Tracheal epithelial cell (primary cell): ENCODE measurements around the gene GGN. TPM values are rescaled to one million over a fixed set of nuclear protein-coding genes. Genes with fewer than 3 reads are reported as not detected.

ENCODE experiments used
- total RNA-seq: library from RNA; depleted of rRNA; stranded (reverse); fragments of >200 nt; gene quantifications from 2 replicates; pipeline ENCODE4 v1.2.1, GENCODE V29; 2014

The GGN gene
- total RNA-seq, result under 0.01 TPM in 1 of 2 replicates, not detected in the other

GRCh38 chr19:38387550-38388348 is at the start of gene GGN:
GGN (minus strand) TSS chr19:38388034; CDS start chr19:38387261, 773 bp downstream.

DNA sequence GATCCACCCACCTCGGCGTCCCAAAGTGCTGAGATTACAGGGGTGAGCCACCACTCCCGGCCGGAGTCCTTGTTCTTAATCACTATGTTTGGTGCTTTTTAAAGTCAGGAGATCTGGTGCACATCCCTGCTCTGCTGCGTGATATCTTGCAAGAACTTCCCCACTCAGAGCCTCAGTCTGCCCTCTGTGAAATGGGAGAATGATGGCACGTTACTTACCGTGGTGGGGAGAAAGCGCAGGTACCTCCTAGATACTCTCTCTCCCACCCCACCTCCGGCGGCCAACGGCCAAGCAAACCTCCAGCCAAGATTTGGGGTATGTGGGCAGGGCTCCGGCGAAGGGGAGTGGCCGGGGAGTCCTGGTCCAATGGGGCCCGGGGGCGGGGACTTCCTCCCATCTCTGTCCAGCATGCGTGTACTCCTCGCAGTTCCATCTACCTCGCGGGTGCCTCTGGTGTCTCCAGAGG is 45.5 kb upstream of the GGN start, which contains the start of gene RYR1:
Gene RYR1, plus strand, starts transcription at position 424 of the 466 bp plus-strand sequence. CDS start 139 bp downstream, outside the sequence.

GRCh38 chr19:38425810-38426466 is 38.1 kb upstream of the GGN start, which contains the start of gene RASGRP4:
RASGRP4 (minus strand) TSS chr19:38426219; CDS start chr19:38426091, 128 bp downstream.

DNA sequence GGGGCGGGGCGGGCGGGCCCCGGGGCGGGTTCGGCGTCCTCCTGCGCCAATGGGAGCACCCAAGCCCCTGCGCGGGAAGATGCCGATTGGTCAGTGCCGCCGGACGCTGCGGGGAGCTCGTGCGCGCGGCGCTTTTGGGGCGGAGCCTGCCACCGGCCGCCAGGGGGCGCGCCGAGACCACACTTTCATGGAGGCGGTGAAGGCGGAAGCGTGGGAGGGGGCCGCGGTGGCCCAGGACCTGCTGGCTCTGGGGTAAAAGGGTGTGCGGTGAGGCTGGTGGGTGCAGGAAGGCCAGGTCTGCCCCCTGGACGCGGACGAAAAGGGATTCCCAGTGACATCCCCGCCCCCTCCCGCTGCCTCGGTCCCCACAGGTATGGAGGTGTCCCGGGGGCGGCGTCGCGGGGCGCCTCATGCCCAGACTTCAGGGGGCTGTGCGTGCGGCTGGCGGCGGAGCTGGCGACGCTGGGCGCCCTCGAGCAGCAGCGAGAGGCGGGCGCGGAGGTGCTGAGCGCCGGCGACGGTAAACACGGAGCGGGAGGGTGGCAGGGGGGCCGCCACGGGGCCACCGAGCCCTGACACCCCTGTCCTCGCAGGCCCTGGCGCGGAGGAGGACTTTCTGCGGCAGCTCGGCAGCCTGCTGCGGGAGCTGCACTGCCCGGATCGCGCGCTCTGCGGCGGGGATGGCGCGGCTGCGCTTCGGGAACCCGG is 15.3 kb upstream of the GGN start, which contains the start of gene FAM98C:
Gene FAM98C, plus strand, starts transcription at position 127 of the 708 bp plus-strand sequence. Its CDS starts 61 bp downstream, at position 188.

GRCh38 chr19:38388349-38389100 is 691 bp upstream of the GGN start, which contains the start of gene SPRED3:
SPRED3 (plus strand) TSS chr19:38388697; CDS start chr19:38390303, 1,606 bp downstream.

GRCh38 chr19:38374332-38375097 is 13.3 kb downstream of the GGN start, which contains the start of gene PSMD8:
PSMD8 (plus strand) TSS chr19:38374571; CDS start chr19:38374602, 31 bp downstream.

Other genes with a start within 250 kb of the GGN start
- gene DPF1, start 163.8 kb downstream of the GGN start, total RNA-seq, result 0.96 TPM in 1 of 2 replicates, not detected in the other
- 1.5 and 6.7 TPM in 2 replicates for gene PPP1R14A, start 131.7 kb downstream of the GGN start, total RNA-seq
- 1,543 and 2,177 TPM in 2 replicates for gene SPINT2, start 123.5 kb downstream of the GGN start, total RNA-seq
- gene C19orf33, start 83.8 kb downstream of the GGN start, total RNA-seq, result 263 and 298 TPM in 2 replicates
- 36.7 and 75.2 TPM in 2 replicates for gene YIF1B, start 72.1 kb downstream of the GGN start, total RNA-seq
- 19.8 and 25.1 TPM in 2 replicates for gene KCNK6, start 68.2 kb downstream of the GGN start, total RNA-seq
- gene CATSPERG, start 52.2 kb downstream of the GGN start, total RNA-seq, result 2.9 and 3.8 TPM in 2 replicates
- 317 and 329 TPM in 2 replicates for gene PSMD8, start 13.5 kb downstream of the GGN start, total RNA-seq
- under 0.01 and 0.24 TPM in 2 replicates for gene SPRED3, start 663 bp upstream of the GGN start, total RNA-seq
- 10.6 and 21.5 TPM in 2 replicates for gene FAM98C, start 15.1 kb upstream of the GGN start, total RNA-seq
- not detected in 2 replicates for gene RASGRP4, start 38.2 kb upstream of the GGN start, total RNA-seq
- gene RYR1, start 45.7 kb upstream of the GGN start, total RNA-seq, result 0.48 and 5.5 TPM in 2 replicates
- gene MAP4K1, start 229.9 kb upstream of the GGN start, total RNA-seq, result not detected in 2 replicates
- gene EIF3K, start 231.2 kb upstream of the GGN start, total RNA-seq, result 499 and 531 TPM in 2 replicates